SK-N-SH (cell line): ENCODE measurements around the gene IL11RA.

Experiments
- GABPA ChIP-seq: IDR thresholded peaks from 2 replicates; pipeline ENCODE4 v1.4.0; 2012; ENCODE audit warnings: low read depth, mild to moderate bottlenecking
- MXI1 ChIP-seq: IDR thresholded peaks from 2 replicates; pipeline ENCODE4 v1.6.1; 2012; ENCODE audit warnings: mild to moderate bottlenecking, low read depth, low read length, improper control_type of control experiment
- POLR2AphosphoS5 ChIP-seq: IDR thresholded peaks from 2 replicates; pipeline ENCODE4 v1.6.1; 2012; ENCODE audit warnings: low read depth, low read length
- RCOR1 ChIP-seq: fragments of 150-350 bp; IDR thresholded peaks from 2 replicates; pipeline ENCODE4 v1.6.1; 2017; ENCODE audit warnings: antibody characterized with exemption, low read length
- TAF1 ChIP-seq: IDR thresholded peaks from 2 replicates; pipeline ENCODE4 v1.6.1; 2012; ENCODE audit warnings: low read depth, mild to moderate bottlenecking, low read length, moderate library complexity, borderline replicate concordance
- TEAD4 ChIP-seq: IDR thresholded peaks from 2 replicates; pipeline ENCODE4 v1.4.0; 2012; ENCODE audit warnings: mild to moderate bottlenecking, borderline replicate concordance; ENCODE audit not compliant: insufficient read depth
- TF ChIP-seq, protein P1 (sequence below): fragments of 200-600 bp; sonication (generic); IDR thresholded peaks from 2 replicates; pipeline ENCODE4 v1.6.1; 2017; ENCODE audit warnings: antibody characterized with exemption, mild to moderate bottlenecking, moderate library complexity
- TF ChIP-seq, protein P2 (sequence below): fragments of 150-350 bp; IDR thresholded peaks from 2 replicates; pipeline ENCODE4 v1.6.1; 2017; ENCODE audit warnings: antibody characterized with exemption, low read length, low read depth, borderline replicate concordance
- TF ChIP-seq, protein P3 (sequence below): IDR thresholded peaks from 2 replicates; pipeline ENCODE4; 2012

DNA sequence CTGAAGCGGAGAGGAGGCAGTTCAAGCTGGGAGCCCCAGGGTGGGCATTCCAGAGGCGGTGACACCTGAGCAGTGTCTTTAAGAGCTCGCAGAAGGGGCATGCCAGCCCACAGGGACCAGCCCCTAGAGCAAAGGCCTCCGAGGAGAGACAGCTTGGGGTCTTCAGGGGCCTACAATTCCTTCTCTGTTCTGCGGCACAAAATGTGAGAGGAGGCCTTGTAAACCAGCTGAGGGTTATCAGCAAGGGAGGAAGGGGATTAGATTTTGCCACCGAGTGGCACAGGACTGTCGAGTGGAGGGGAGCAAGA lies 13.9 kb upstream of the IL11RA start:
- TF ChIP-seq, protein P1, sequence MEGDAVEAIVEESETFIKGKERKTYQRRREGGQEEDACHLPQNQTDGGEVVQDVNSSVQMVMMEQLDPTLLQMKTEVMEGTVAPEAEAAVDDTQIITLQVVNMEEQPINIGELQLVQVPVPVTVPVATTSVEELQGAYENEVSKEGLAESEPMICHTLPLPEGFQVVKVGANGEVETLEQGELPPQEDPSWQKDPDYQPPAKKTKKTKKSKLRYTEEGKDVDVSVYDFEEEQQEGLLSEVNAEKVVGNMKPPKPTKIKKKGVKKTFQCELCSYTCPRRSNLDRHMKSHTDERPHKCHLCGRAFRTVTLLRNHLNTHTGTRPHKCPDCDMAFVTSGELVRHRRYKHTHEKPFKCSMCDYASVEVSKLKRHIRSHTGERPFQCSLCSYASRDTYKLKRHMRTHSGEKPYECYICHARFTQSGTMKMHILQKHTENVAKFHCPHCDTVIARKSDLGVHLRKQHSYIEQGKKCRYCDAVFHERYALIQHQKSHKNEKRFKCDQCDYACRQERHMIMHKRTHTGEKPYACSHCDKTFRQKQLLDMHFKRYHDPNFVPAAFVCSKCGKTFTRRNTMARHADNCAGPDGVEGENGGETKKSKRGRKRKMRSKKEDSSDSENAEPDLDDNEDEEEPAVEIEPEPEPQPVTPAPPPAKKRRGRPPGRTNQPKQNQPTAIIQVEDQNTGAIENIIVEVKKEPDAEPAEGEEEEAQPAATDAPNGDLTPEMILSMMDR = no peak
- TF ChIP-seq GABPA (no peak), MXI1 (no peak), POLR2AphosphoS5 (no peak), TEAD4 (no peak), RCOR1 (no peak), TAF1 (no peak)
- TF ChIP-seq, protein P2, sequence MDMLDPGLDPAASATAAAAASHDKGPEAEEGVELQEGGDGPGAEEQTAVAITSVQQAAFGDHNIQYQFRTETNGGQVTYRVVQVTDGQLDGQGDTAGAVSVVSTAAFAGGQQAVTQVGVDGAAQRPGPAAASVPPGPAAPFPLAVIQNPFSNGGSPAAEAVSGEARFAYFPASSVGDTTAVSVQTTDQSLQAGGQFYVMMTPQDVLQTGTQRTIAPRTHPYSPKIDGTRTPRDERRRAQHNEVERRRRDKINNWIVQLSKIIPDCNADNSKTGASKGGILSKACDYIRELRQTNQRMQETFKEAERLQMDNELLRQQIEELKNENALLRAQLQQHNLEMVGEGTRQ = no peak
- TF ChIP-seq, protein P3, sequence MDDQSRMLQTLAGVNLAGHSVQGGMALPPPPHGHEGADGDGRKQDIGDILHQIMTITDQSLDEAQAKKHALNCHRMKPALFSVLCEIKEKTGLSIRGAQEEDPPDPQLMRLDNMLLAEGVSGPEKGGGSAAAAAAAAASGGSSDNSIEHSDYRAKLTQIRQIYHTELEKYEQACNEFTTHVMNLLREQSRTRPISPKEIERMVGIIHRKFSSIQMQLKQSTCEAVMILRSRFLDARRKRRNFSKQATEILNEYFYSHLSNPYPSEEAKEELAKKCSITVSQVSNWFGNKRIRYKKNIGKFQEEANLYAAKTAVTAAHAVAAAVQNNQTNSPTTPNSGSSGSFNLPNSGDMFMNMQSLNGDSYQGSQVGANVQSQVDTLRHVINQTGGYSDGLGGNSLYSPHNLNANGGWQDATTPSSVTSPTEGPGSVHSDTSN = no peak
